Upper lobe of right lung (tissue), 1 donor: ENCODE data around the gene RANGAP1. TPM values are rescaled to one million over a fixed set of nuclear protein-coding genes. Genes with fewer than 3 reads are reported as not detected.

Source experiments
- ATAC-seq: fragments of 200-7000 bp; cut with Tn5 transposase; one replicate; pipeline ENCODE4 v1.9.1; 2020; ENCODE audit warnings: mild to moderate bottlenecking, moderate library complexity
- DNase-seq: peaks from one replicate; pipeline ENCODE4 v3.0.0-alpha.2; 2020
- H3K27ac ChIP-seq: fragments of 200-600 bp; one replicate; pipeline ENCODE4 v1.8.0; 2022
- H3K27me3 ChIP-seq: fragments of 200-600 bp; one replicate; pipeline ENCODE4 v1.8.0; 2022; ENCODE audit warnings: mild to moderate bottlenecking
- H3K36me3 ChIP-seq: fragments of 200-600 bp; one replicate; pipeline ENCODE4 v1.8.0; 2022
- H3K4me1 ChIP-seq: fragments of 200-600 bp; one replicate; pipeline ENCODE4 v1.8.0; 2022
- H3K4me3 ChIP-seq: fragments of 200-600 bp; one replicate; pipeline ENCODE4 v1.8.0; 2022; ENCODE audit warnings: mild to moderate bottlenecking
- H3K9me3 ChIP-seq: fragments of 200-600 bp; one replicate; pipeline ENCODE4 v1.8.0; 2022
- intact Hi-C: fragments of 100-400 bp; cut with DNase I; formaldehyde crosslinking; loops from one replicate; pipeline ENCODE4 v1.11.0; 2022
- total RNA-seq: library from RNA; stranded (reverse); fragmentation: NEBNext Ultra II Directional; extraction: Animal tissue kit (Norgen Biotek cat#: 25700); gene quantifications from one replicate; pipeline ENCODE4 v1.2.1, GENCODE V29; 2021
- TF ChIP-seq, protein P1 (sequence below): fragments of 200-600 bp; IDR thresholded peaks from one replicate; pipeline ENCODE4 v1.8.0; 2022; ENCODE audit warnings: antibody characterized with exemption
- donor health status: DM: no; HTN: yes; CAD: no; lungs with severe emphysema.

RANGAP1 gene
- total RNA-seq, 1 donor from 2014 or later: 48.0 TPM

DNA sequence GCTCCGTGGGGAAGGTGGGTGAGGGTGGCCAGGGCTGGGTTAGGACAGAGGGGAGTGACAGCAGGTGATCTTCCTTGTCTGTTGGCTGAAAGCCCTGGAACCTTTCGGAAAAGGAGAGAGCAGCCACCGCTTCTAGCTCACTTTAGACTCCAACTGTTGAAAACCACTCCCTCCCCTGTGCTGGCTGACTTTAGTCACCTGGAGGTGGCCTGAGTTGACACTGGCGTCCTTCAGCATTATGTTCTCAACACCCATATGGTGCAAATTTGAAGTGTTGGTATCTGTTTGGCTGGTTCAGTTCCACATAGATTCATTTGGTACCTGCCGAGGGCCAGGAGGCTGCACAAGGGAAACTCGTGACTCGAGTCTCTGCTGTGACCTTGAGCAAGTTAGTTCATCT lies 44.2 kb upstream of the RANGAP1 start:
- H3K4me1 ChIP-seq: no peaks in the 10 kb centered on the region
- H3K27me3 ChIP-seq: no peaks in the 10 kb centered on the region
- ATAC-seq (no peak), DNase-seq (no peak)
- no peak overlapping the region for H3K27ac ChIP-seq
- no peak overlapping the region for H3K4me3 ChIP-seq
- TF ChIP-seq, protein P1, sequence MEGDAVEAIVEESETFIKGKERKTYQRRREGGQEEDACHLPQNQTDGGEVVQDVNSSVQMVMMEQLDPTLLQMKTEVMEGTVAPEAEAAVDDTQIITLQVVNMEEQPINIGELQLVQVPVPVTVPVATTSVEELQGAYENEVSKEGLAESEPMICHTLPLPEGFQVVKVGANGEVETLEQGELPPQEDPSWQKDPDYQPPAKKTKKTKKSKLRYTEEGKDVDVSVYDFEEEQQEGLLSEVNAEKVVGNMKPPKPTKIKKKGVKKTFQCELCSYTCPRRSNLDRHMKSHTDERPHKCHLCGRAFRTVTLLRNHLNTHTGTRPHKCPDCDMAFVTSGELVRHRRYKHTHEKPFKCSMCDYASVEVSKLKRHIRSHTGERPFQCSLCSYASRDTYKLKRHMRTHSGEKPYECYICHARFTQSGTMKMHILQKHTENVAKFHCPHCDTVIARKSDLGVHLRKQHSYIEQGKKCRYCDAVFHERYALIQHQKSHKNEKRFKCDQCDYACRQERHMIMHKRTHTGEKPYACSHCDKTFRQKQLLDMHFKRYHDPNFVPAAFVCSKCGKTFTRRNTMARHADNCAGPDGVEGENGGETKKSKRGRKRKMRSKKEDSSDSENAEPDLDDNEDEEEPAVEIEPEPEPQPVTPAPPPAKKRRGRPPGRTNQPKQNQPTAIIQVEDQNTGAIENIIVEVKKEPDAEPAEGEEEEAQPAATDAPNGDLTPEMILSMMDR: no peak
- intact Hi-C loops: no loop called here
- H3K9me3 ChIP-seq: no peaks in the 10 kb centered on the region
- H3K36me3 ChIP-seq: peaks cover 83% of the 10 kb centered on the region

- no peak overlapping the region for H3K27ac ChIP-seq
- no peak overlapping the region for H3K4me3 ChIP-seq
- H3K36me3 ChIP-seq: peaks cover 79% of the 10 kb centered on the region
- no peak for DNase-seq
- H3K9me3 ChIP-seq: no peaks in the 10 kb centered on the region
- intact Hi-C loops: no loop called here
- ATAC-seq: no peak
- H3K4me1 ChIP-seq: no peaks in the 10 kb centered on the region
- no peaks in the 10 kb centered on the region for H3K27me3 ChIP-seq
- TF ChIP-seq, protein P1: no peak
Measured at GRCh38 chr22:41327124-41327523, 41.1 kb upstream of the RANGAP1 start.

- H3K4me1 ChIP-seq: peaks cover 4% of the 10 kb centered on the region
- intact Hi-C loops: no loop called here
- DNase-seq: no peak
- H3K9me3 ChIP-seq: no peaks in the 10 kb centered on the region
- peaks cover 77% of the 10 kb centered on the region for H3K36me3 ChIP-seq
- H3K27ac ChIP-seq: no peak overlapping the region
- TF ChIP-seq, protein P1: no peak
- no peaks in the 10 kb centered on the region for H3K27me3 ChIP-seq
- no peak overlapping the region for H3K4me3 ChIP-seq
- ATAC-seq: no peak
Measured at GRCh38 chr22:41324821-41325528, 39.0 kb upstream of the RANGAP1 start.

GRCh38 chr22:41320416-41321240 lies 34.6 kb upstream of the RANGAP1 start:
- Histone ChIP-seq H3K27me3 (no peaks in the 10 kb centered on the region), H3K4me1 (peaks cover 4% of the 10 kb centered on the region), H3K9me3 (no peaks in the 10 kb centered on the region), H3K36me3 (peaks cover 48% of the 10 kb centered on the region), H3K4me3 (no peak overlapping the region), H3K27ac (no peak overlapping the region)
- intact Hi-C loops: no loop called here
- ATAC-seq: peak; percentile 9
- TF ChIP-seq, protein P1: no peak
- no peak for DNase-seq

GRCh38 chr22:41315586-41315985 lies 29.6 kb upstream of the RANGAP1 start:
- Histone ChIP-seq H3K36me3 (peaks cover 12% of the 10 kb centered on the region), H3K4me1 (peaks cover 4% of the 10 kb centered on the region), H3K9me3 (no peaks in the 10 kb centered on the region), H3K27me3 (no peaks in the 10 kb centered on the region), H3K27ac (no peak overlapping the region), H3K4me3 (no peak overlapping the region)
- TF ChIP-seq, protein P1: no peak
- DNase-seq: no peak
- intact Hi-C loops: no loop called here
- ATAC-seq: no peak
